Calu3 (cell line): Measurements from ENCODE around the gene FUT9. TPM values are rescaled to one million over a fixed set of nuclear protein-coding genes. Genes with fewer than 3 reads are reported as not detected.

Source experiments
- BruUV-seq: library from RNA; stranded (reverse); fragments of 400-500 nt; replicated peaks from 2 replicates; lab custom pipeline; 2021; lab: Mats Ljungman, UMichigan
- CTCF ChIA-PET: fragments of 300-600 bp; sonication (Branson Sonifier 250); formaldehyde crosslinking; loops from one replicate; lab custom pipeline; 2022; ENCODE audit warnings: antibody characterized with exemption; lab: Charles Lee
- DNase-seq: peaks from one replicate; pipeline ENCODE4 v3.0.0; 2022
- H3K27ac Mint-ChIP-seq: one replicate; pipeline ENCODE4 v1.8.0; 2022; ENCODE audit warnings: mixed read lengths; ENCODE audit not compliant: unreplicated experiment
- H3K27me3 Mint-ChIP-seq: one replicate; pipeline ENCODE4 v1.8.0; 2022; ENCODE audit warnings: mixed read lengths; ENCODE audit not compliant: unreplicated experiment
- H3K36me3 Mint-ChIP-seq: one replicate; pipeline ENCODE4 v1.8.0; 2022; ENCODE audit warnings: mild to moderate bottlenecking, moderate library complexity, mixed read lengths; ENCODE audit not compliant: insufficient read depth, unreplicated experiment
- H3K4me1 Mint-ChIP-seq: one replicate; pipeline ENCODE4 v1.8.0; 2022; ENCODE audit warnings: mild to moderate bottlenecking, low read depth, mixed read lengths; ENCODE audit not compliant: unreplicated experiment
- H3K4me3 Mint-ChIP-seq: one replicate; pipeline ENCODE4 v1.8.0; 2022; ENCODE audit warnings: mild to moderate bottlenecking, low read depth, moderate library complexity, mixed read lengths; ENCODE audit not compliant: unreplicated experiment
- H3K9me3 Mint-ChIP-seq: one replicate; pipeline ENCODE4 v1.8.0; 2022; ENCODE audit warnings: low read depth, mixed read lengths; ENCODE audit not compliant: unreplicated experiment
- CTCF ChIP-seq: fragments of 200-600 bp; IDR thresholded peaks from one replicate; pipeline ENCODE4 v1.8.0; 2022; ENCODE audit warnings: antibody characterized with exemption; ENCODE audit not compliant: unreplicated experiment
- intact Hi-C: fragments of 100-400 bp; cut with micrococcal nuclease; formaldehyde crosslinking; loops from one replicate; pipeline ENCODE4 v1.10.0; 2022; ENCODE audit not compliant: unreplicated experiment
- total RNA-seq: library from RNA; stranded (reverse); gene quantifications from 2 replicates; pipeline ENCODE4 v1.2.3, GENCODE V29; 2022

FUT9 gene
- total RNA-seq, 1 experiment from 2014 or later, result 1.9 TPM

DNA sequence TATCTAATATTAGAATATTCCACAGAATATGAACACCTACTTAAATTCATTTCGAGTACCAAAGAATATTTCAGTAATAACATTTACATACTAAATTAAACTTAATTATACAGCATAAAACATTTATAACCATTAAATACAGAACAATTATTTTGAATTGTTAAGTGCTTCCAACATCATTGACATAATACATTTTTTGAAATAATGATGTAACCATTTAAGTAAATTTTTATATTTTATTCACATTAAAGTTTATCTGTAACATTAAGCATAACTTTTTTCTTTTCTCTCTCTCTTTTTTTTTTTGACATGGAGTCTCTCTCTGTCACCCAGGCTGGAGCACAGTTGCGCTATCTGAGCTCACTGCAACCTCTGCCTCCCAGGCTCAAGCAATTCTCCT, 44.5 kb downstream of the FUT9 start:
- BruUV-seq, result no TSS peak
- peaks cover 3% of the 10 kb centered on the region for H3K36me3 Mint-ChIP-seq
- no peak overlapping the region for H3K4me3 Mint-ChIP-seq
- no peak for TF ChIP-seq CTCF
- no peak for DNase-seq
- CTCF ChIA-PET, result no interaction called here
- peaks cover 6% of the 10 kb centered on the region for H3K4me1 Mint-ChIP-seq
- intact Hi-C loops, result no loop called here
- no peaks in the 10 kb centered on the region for H3K27me3 Mint-ChIP-seq
- H3K27ac Mint-ChIP-seq, result no peak overlapping the region
- H3K9me3 Mint-ChIP-seq, result peaks cover 5% of the 10 kb centered on the region

DNA sequence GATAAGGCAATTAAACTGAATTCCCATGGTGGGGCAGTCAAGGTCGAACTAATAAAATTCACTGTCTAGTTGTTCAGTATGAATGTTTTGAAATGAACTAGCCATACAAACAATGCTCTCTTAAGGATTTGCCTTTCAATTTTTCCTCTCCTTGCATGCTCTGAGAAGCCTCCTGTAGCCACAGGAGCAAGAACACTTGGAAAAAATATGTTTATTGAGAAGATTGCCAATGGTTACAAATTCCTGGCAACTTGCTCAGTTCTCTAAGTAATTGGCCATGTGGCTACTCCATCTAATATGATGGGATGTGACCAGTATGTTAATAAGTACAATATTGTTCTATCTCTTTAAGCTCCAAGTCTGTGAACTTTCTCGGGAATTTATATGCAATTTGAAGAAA, 49.4 kb downstream of the FUT9 start:
- CTCF ChIA-PET, result no interaction called here
- intact Hi-C loops, result no loop called here
- no TSS peak for BruUV-seq
- no peak for DNase-seq
- no peak overlapping the region for H3K4me3 Mint-ChIP-seq
- peaks cover 5% of the 10 kb centered on the region for H3K9me3 Mint-ChIP-seq
- H3K27me3 Mint-ChIP-seq, result no peaks in the 10 kb centered on the region
- peaks cover 24% of the 10 kb centered on the region for H3K4me1 Mint-ChIP-seq
- H3K36me3 Mint-ChIP-seq, result peaks cover 2% of the 10 kb centered on the region
- no peak for TF ChIP-seq CTCF
- H3K27ac Mint-ChIP-seq, result no peak overlapping the region

- Mint-ChIP-seq H3K36me3 (no peaks in the 10 kb centered on the region), H3K9me3 (peaks cover 5% of the 10 kb centered on the region), H3K27me3 (no peaks in the 10 kb centered on the region), H3K4me1 (peaks cover 24% of the 10 kb centered on the region), H3K4me3 (no peak overlapping the region), H3K27ac (no peak overlapping the region)
- BruUV-seq, result no TSS peak
- intact Hi-C loops, result no loop called here
- CTCF ChIA-PET, result no interaction called here
- DNase-seq, result no peak
- TF ChIP-seq CTCF, result no peak
Measured at GRCh38 chr6:96066376-96066775, 50.6 kb downstream of the FUT9 start.

DNA sequence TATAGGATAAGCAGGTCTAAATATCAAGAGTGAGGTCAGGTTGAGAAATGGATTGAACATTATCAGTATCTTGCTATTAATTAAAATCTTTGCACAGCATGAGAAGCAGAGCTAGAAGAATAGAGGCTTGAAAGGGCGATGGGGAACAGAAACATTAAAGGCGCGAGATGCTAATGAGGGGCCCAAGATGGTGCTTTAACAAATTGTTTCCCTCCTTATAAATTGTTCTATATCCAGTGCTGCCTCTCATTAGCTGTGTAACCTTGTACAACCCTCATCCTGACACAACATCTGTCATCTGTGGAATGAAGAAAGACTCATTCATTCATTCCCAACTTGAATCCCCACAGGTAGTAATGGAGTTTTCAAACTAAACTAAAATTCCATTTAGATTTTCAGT, 57.8 kb downstream of the FUT9 start:
- TF ChIP-seq CTCF, result no peak
- no peak for DNase-seq
- Mint-ChIP-seq H3K27me3 (no peaks in the 10 kb centered on the region), H3K9me3 (no peaks in the 10 kb centered on the region), H3K27ac (no peak overlapping the region), H3K36me3 (no peaks in the 10 kb centered on the region), H3K4me1 (no peaks in the 10 kb centered on the region), H3K4me3 (no peak overlapping the region)
- no TSS peak for BruUV-seq
- CTCF ChIA-PET, result no interaction called here
- intact Hi-C loops, result no loop called here
